AG04450 (cell line): Measurements from ENCODE around the gene ADPGK. TPM values are rescaled to one million over a fixed set of nuclear protein-coding genes. Genes with fewer than 3 reads are reported as not detected.
A peak's percentile ranks its signal among the peaks of the same experiment; 100 is the strongest.

ENCODE experiments used
- CTCF ChIA-PET: fragments of 300-600, 350-600 bp; formaldehyde crosslinking; extraction: SDS; loops from one replicate; lab custom pipeline; 2022; ENCODE audit warnings: antibody characterized with exemption, inconsistent platforms; lab: Charles Lee
- POLR2A ChIA-PET: fragments of 350-600 bp; formaldehyde crosslinking; extraction: SDS; loops from one replicate; lab custom pipeline; 2021; ENCODE audit warnings: antibody characterized with exemption, inconsistent platforms; lab: Yijun Ruan, JAX
- DNase-seq: peaks from one replicate; pipeline ENCODE4 v3.0.0-alpha.2; 2011; ENCODE audit warnings: low read depth, low spot score
- H3K27ac ChIP-seq: one replicate; pipeline ENCODE4 v1.5.1; 2012; ENCODE audit warnings: low read depth, low read length, control low read depth
- H3K27me3 ChIP-seq: one replicate; pipeline ENCODE4 v1.6.0; 2012; ENCODE audit warnings: low read length; ENCODE audit not compliant: control insufficient read depth, insufficient read depth
- H3K4me3 ChIP-seq: 2 replicates; pipeline ENCODE4 v1.5.1; 2011; ENCODE audit warnings: mild to moderate bottlenecking, low read depth, low read length, control low read depth
- H3K9me3 ChIP-seq: 2 replicates; pipeline ENCODE4 v1.5.1; 2012; ENCODE audit warnings: low read length; ENCODE audit not compliant: control insufficient read depth, insufficient read depth
- polyA minus RNA-seq: library from RNA; depleted of rRNA, polyadenylated mRNA; stranded (reverse); fragments of >200 nt; gene quantifications from 2 replicates; pipeline ENCODE4 v1.2.3, GENCODE V29; 2011; rRNA and poly(A)+ RNA removed
- polyA plus RNA-seq: library from polyadenylated mRNA; depleted of rRNA; stranded (reverse); fragments of >200 nt; gene quantifications from 2 replicates; pipeline ENCODE4 v1.2.3, GENCODE V29; 2011; rRNA removed
- TF ChIP-seq, protein P1 (sequence below): IDR thresholded peaks from 2 replicates; pipeline ENCODE4 v1.5.1; 2011; ENCODE audit warnings: low read depth, low read length, control low read depth, inconsistent platforms

Gene ADPGK
- polyA plus RNA-seq (61.1 and 74.3 TPM in 2 replicates), polyA minus RNA-seq (53.6 and 54.2 TPM in 2 replicates)

DNA sequence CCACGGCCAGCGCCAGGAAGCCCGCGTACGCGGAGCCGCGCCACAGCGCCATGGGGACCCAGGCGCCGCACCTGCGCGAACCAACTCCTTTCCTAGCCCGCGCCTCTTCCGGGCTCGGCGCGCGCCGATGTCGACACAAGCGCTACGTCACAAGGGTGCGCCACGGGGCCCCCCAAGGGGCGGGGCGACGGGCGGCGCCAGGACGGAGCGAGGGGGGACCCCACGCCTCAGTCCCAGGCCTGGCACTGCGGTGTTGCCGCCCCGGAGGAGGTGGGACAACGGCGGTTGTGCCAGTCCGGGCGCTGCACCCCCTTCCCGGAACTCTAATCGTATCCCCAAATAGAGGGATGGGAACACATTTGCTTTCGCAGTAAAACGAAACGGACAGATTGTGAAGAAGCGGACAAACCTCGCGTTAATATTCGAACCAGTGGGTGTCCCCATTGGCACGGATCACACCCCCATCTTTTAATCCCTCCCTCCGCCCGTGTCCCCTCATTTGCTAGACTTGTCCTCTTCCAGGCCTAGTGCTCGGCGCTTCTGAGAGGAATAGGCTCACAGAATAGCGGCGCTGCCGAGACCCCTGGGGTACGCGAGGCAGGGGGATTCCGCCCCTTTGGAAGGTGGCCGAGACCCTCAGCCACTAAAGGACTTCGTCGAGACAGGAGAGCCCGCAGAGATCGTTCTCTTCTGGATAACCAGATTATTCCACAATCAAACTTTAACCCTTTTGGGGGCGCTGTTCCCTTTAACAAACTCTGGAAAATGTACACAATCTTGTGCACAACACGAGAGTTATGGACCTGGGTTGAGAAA is at the start of gene ADPGK:
TSS of gene ADPGK (minus strand) at position 119 of the 816 bp plus-strand sequence. CDS start at position 52, 67 bp downstream.
- ChIA-PET CTCF (interaction anchor here (0.6 to 1.6 kb wide), 7 partner anchors 12 to 298 kb away, joined by 3 to 6 read pairs (median 4); no protein-coding TSS in a partner anchor), POLR2A (no interaction called here)
- Histone ChIP-seq H3K9me3 (no peaks in the 10 kb centered on the region; the same call in 1 of the 2 replicates), H3K4me3 (peak within 1 kb of the TSS; percentile 94), H3K27me3 (no peaks in the 10 kb centered on the region), H3K27ac (peak within 1 kb of the TSS; percentile 93)
- TF ChIP-seq, protein P1, sequence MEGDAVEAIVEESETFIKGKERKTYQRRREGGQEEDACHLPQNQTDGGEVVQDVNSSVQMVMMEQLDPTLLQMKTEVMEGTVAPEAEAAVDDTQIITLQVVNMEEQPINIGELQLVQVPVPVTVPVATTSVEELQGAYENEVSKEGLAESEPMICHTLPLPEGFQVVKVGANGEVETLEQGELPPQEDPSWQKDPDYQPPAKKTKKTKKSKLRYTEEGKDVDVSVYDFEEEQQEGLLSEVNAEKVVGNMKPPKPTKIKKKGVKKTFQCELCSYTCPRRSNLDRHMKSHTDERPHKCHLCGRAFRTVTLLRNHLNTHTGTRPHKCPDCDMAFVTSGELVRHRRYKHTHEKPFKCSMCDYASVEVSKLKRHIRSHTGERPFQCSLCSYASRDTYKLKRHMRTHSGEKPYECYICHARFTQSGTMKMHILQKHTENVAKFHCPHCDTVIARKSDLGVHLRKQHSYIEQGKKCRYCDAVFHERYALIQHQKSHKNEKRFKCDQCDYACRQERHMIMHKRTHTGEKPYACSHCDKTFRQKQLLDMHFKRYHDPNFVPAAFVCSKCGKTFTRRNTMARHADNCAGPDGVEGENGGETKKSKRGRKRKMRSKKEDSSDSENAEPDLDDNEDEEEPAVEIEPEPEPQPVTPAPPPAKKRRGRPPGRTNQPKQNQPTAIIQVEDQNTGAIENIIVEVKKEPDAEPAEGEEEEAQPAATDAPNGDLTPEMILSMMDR = peak; percentile 59
- peak; percentile 72 for DNase-seq

DNA sequence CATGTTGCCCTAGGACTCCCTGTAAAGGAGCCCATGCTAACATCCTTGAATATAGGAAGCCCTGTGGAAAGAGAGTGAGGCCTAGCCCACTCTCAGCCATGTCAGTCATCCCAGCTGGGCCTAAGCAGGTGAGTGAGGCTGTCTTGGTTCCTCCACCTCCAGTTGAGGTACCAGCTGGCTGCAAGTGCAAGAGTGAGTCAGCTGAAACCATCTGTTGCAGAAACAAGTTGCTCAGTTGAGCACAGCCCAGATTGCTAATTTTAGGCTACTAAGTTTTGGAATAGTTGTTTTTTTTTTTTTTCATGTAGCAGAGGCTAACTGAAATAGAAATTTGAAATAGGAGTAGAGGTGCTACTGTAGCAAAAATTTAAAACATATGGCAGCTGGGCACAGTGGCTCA is 43.7 kb upstream of the ADPGK start:
- POLR2A ChIA-PET = no interaction called here
- Histone ChIP-seq H3K27me3 (no peaks in the 10 kb centered on the region), H3K9me3 (no peaks in the 10 kb centered on the region), H3K27ac (no peak overlapping the region), H3K4me3 (no peak overlapping the region)
- TF ChIP-seq, protein P1 = no peak
- CTCF ChIA-PET = no interaction called here
- DNase-seq = no peak

DNA sequence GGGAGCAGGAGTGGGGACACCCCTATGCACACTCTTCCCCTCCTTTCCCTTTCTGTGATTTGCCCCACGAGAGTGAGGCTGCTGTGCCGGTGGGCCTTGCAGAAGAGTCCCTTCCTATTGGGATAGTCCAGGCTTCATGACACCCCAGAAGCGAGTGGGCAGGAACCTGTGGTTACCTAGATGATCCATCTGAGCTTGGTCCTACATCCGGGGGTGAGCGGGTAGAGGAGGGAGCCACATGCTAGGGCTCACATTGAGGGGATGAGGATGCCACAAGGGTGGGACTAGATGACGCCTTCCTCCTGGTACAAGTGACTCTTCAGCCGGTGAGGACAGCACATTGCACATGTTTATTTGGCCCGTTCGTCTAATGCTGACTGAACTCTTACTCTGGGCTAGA is 43.1 kb upstream of the ADPGK start:
- POLR2A ChIA-PET = no interaction called here
- CTCF ChIA-PET = no interaction called here
- TF ChIP-seq, protein P1 = no peak
- no peak overlapping the region for H3K27ac ChIP-seq
- H3K27me3 ChIP-seq = no peaks in the 10 kb centered on the region
- DNase-seq = no peak
- H3K4me3 ChIP-seq = no peak overlapping the region
- no peaks in the 10 kb centered on the region for H3K9me3 ChIP-seq

DNA sequence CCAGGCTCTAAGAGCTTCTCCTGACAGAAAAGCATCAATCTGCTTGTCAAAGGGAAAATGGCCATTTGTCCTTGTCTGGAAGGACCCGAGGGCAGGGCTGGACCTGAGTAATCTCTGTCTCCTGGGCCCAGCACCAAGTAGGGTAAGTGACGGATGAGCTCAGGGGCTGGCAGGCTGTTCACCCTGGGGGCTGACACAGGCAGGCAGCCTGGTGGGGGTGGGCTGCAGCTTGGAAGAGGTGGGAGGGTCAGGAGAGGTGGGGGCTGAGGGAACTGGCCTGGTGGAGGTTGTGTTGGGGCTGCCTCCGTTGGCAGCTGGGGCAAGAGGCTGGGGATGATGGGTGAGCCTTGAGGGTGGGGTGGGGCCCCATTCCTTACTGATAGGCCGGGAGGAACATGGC is 42.3 kb upstream of the ADPGK start:
- no peak overlapping the region for H3K27ac ChIP-seq
- H3K9me3 ChIP-seq = no peaks in the 10 kb centered on the region
- no peaks in the 10 kb centered on the region for H3K27me3 ChIP-seq
- TF ChIP-seq, protein P1 = no peak
- H3K4me3 ChIP-seq = no peak overlapping the region
- CTCF ChIA-PET = no interaction called here
- no peak for DNase-seq
- POLR2A ChIA-PET = no interaction called here

DNA sequence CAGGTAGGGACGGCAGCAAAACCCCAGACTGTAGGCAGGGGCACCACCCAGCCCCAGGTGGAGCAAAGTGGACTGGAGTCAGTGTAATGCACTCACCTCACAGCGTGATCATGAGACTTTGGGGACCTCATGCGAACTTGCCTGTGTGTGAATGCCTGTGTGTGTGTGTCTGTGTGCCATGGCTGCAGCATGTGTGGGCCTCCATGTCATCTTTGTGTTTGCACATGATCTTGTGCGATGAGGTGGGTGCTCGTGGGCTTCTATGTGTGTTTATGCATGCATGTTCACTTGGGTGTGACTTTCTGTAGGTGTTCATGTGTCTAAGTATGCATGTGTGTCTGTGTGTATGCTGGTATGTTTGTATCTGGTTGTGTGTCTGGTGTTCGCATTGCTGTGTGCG is 41.2 kb upstream of the ADPGK start:
- TF ChIP-seq, protein P1 = no peak
- CTCF ChIA-PET = no interaction called here
- DNase-seq = no peak
- POLR2A ChIA-PET = no interaction called here
- Histone ChIP-seq H3K27ac (no peak overlapping the region), H3K27me3 (peaks cover 3% of the 10 kb centered on the region), H3K4me3 (no peak overlapping the region), H3K9me3 (no peaks in the 10 kb centered on the region)
